GM15510 (cell line): ENCODE data around the gene SH2D2A.

Experiments used
- POLR2A ChIP-seq: IDR thresholded peaks from 3 replicates; pipeline ENCODE4 v1.6.1; 2011; ENCODE audit warnings: borderline replicate concordance; ENCODE audit not compliant: insufficient read length; ENCODE audit errors: extremely low read depth

Gene SH2D2A

GRCh38 chr1:156854634-156855033 lies 38.0 kb upstream of the SH2D2A start:
- TF ChIP-seq POLR2A: no peak

- TF ChIP-seq POLR2A: no peak
These were observed 37.1 kb upstream of the SH2D2A start for GRCh38 chr1:156853761-156854160.

- TF ChIP-seq POLR2A: no peak
These were observed 35.8 kb upstream of the SH2D2A start for GRCh38 chr1:156852418-156852874.

DNA sequence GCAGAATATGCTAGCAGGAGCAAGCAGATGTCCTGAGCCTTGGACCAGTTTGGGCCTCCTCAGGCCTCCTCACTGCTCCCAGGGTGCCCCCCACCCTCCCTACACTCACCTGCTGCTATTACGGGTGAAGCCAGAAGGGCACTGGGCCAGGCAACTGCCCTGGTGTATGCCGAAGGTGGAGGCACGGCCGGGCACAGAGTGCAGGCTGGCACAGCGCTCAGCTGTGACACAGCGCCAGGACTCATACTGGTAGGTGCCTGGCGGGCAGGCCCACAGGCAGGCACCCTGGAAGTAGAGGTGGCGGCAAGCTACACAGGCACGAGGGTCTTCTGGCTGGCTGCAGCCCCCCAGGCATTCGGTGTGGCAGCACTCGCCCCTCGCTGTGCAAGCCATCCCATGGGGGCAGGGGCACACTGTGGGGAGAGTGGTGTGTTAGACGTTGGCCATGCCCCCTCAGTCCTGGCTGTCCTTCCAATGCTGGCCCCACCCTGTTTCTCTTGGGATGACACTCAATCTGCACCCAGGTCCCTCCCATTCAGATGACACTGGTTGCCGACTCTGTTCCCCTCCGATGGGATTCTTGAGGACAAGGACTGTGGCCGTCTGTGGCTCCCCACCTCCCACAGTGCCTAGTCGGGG lies 35.2 kb upstream of the SH2D2A start:
- no peak for TF ChIP-seq POLR2A

DNA sequence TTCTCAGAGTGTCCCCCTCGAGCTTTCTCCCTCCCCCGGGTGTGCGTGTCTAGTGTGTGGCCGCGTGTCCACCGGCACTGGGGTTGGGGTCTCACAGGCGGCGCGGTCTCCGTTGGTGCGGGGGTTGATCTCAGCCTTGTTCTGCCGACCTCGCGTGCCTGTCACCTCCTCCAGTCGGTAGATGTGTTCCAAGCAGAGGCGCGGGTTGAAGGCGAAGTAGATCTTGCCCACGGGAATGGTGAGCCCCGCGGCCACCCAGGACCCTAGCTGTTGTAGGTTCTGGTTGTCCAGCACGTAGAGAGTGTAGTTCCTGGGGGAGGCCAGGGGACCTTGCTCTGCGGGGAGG lies 32.5 kb upstream of the SH2D2A start:
- no peak for TF ChIP-seq POLR2A

DNA sequence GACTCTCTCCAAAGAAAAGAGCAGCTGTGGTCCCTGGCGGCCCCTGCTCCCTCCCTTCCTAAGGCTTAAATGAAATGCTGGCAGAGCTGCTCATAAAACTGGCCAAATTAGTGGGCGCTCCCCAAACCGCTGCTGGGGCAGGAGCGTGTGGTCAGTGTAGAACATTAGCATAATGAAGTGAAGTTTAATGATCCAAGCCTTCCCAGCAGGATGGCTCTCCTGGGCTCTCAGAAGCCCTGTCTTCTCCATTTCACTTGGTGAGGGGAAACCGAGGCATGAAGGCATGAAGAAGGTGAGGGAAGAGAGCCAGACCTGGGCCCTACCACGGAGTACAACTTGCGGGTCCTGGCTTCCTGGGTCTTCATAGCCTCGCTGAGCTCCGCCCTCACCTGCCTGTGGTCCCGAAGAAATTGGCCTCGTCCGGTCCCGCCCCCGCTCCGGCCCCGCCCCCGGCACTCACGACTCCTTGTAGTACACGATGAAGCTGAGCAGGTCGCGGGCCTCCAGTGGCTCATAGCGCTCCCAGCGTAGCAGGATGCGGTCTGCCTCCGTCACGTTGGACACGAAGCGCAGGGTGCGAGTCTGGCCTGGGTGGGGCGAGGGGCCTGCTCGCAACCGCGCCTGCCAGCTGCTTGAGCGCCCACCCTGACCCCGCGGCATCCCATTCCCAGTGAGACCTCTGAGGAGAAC lies 32.0 kb upstream of the SH2D2A start:
- TF ChIP-seq POLR2A: no peak

DNA sequence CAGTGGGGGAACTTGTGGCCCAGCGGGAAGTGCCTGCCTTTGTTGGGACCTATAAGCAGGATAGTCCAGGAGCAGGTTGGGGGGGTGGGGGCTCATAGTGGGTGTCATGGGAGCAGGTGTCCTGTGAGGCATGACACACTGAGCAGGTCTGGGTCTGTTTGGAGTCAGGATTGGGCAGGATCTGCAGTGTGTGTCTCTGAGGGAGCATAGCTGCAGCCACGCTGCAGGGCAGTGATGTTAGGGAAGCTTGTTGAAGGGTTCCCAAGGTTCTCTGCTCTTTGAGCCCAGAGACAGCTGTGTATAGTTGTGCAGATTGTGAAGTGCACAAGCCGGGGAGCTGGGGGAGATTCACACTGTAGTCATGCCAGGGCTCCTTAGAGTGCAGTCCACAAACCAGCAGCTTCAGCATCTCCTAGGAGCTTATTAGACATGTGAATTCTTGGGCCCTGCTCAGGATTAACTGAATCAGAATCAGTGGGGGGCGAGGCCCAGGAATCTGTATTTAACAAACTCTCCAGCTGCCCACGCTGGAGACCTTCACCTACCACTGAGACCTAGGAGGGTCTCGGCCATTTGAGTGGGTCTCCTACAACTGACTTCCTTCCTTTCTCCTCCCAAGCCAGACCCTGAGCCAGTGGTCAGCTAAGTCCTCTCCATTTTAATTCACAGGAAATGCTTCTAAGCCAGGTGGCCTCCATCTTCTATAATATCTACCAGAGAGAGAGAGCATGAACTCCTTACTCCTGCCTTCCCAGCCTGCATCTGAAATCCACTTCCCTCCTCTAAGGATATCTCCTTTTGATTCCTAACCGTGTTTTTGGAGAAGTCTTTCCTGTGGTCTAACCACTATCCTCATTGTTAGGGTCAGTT lies 31.2 kb upstream of the SH2D2A start:
- TF ChIP-seq POLR2A: no peak

GRCh38 chr1:156846643-156847042 lies 30.0 kb upstream of the SH2D2A start:
- no peak for TF ChIP-seq POLR2A

GRCh38 chr1:156845953-156846545 lies 29.4 kb upstream of the SH2D2A start:
- no peak for TF ChIP-seq POLR2A

DNA sequence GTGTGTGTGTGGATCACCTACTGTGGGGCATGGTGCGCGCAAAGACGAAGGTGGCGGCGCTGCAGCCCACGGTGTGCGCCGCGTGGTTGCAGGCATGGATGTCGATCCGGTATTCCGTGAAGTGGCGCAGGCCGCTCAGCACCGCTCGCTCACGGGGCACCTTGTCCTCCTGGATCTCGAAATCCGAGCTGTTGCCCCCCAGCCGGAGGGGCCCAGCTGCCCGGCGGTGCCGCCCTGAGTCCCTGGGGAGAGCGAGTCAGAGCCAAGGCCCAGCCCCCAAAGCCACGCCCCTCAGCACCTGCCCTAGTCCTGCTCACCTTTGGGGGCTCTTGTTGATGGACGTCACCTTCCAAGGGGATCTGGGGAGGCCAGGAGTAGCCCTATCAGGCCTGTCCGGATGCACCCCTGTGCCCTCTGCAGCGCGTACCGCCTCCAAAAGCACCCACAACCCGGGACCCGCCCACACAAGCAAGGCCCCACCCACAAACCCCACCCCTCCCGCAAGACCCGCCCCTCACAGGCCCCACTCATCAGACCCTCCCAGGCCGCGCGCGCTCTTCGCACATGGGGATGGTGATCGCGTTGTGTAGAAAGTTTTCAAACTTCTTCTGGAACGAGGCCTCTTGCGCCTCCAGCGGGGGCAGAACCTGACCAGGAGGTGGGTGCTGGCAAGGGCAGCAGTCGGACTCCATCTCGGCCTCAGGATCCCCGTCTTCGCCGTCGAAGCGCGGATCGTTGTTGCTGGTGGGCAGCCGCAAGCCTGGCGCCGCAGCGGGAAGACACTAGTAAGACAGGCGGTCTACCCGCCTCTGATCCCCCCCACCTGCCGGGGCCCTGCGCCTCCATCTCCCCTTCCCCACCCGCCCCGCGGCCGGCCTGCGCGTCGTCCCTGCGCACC lies 28.7 kb upstream of the SH2D2A start:
- TF ChIP-seq POLR2A: no peak

DNA sequence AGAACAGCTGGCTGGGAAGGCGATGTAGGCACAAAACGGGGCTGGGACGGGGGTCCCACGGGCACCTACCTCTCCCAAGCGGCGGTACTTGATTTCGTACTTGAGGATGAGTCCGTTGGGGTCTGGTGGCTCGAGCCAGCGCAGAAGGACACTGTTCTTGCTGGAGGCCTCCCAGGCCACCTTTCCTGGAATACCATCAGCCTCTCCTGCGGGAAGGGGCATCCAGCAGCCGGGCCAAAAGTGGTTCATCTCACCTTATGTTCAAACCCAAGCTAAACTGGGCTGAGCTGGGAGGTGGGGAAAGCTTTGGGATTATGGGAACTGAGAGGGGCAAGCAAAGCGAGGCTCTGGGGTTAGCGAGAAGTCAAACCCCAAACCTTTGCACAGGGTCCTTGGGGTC lies 28.0 kb upstream of the SH2D2A start:
- TF ChIP-seq POLR2A: no peak

GRCh38 chr1:156844102-156844501 lies 27.5 kb upstream of the SH2D2A start:
- TF ChIP-seq POLR2A: no peak

GRCh38 chr1:156842618-156843300 lies 26.1 kb upstream of the SH2D2A start:
- no peak for TF ChIP-seq POLR2A
